ENCODE results near the gene CNTN5.
"Not testable (repeated sequence)": the region's sequence is repeated elsewhere in the genome, so short reads cannot be mapped to it uniquely, and the experiment has no call there.

Gene CNTN5

DNA sequence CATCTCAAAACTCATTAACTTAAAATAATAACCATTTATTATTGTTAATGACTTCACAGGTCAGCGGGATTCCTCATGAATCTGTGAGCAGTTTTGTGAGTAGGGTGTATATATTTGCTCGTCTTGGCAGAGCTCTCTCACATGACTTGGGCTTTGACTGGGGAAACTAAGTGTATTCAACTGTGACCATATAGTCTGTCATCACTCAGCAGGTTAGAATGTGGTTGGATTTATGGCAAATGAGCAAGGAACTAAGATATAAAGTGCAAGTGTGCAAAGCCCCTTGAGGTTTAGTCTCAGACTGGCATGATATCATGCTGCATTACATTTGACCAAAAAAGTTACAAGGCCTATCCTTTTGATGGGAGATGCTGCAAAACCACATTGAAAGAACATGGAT, 254.8 kb downstream of the CNTN5 start:
- DNase-seq (ENCODE audit: low read depth, low spot score): no peak

DNA sequence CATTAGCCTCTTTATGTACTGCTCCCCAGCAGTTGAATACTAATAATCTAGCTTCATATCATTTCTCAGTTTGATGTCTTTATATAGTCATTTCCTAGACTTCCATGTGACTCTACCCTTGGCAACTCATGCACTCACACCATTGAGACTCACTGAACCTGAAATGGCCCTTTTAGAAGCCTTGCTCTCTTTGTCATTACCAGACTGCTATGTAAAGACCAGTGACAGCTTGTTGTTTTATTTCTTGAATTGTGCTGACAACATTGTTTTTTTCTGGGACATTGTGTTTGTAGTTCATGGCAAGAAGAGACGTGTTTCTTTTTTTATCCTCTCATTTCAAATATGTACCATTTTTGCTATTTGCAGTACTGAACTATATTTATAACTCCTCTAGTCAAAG, 256.5 kb downstream of the CNTN5 start:
- no peak for DNase-seq (ENCODE audit: low read depth, low spot score)

GRCh38 chr11:99279266-99279665, 258.5 kb downstream of the CNTN5 start:
- DNase-seq (ENCODE audit: low read depth, low spot score): no peak

DNA sequence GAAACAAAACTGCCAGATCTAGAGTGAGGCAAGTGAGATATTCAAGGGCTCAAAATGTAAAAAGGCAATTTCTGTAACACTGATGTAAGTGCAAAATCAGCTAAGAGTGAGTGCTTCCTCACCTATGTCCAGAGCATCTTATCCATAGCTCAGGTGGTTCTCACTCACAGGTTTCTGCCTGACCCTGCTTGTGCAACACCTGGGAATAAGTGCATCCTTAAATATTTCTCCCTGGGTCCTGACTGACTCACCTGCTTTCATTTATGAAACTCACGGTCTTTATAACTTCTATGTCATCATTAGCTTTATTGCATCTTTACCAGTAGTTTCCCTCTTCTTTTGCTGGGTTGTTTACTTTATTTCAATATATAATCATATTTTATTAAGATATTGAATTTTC, 260.6 kb downstream of the CNTN5 start:
- DNase-seq (ENCODE audit: low read depth, low spot score): no peak

DNA sequence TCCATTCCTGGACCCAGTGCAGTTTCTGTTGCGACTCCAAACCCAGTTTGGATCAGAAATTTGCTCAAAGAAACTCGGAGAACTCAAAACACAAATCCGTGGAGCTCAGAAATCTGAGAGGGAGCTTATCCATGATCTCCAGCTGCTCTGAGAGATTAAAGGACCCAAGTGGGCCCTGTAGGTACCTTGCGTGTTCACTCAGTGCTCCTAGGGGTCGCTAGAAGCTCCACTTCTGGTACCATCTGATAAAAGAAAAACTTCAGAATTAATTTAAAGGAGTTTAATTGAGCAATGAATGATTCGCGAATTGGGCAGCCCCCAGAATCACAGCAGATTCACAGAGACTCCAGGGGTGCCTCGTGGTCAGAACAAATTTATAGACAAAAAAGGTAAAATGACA, 277.2 kb downstream of the CNTN5 start:
- DNase-seq (ENCODE audit: low read depth, low spot score): not testable (repeated sequence)

DNA sequence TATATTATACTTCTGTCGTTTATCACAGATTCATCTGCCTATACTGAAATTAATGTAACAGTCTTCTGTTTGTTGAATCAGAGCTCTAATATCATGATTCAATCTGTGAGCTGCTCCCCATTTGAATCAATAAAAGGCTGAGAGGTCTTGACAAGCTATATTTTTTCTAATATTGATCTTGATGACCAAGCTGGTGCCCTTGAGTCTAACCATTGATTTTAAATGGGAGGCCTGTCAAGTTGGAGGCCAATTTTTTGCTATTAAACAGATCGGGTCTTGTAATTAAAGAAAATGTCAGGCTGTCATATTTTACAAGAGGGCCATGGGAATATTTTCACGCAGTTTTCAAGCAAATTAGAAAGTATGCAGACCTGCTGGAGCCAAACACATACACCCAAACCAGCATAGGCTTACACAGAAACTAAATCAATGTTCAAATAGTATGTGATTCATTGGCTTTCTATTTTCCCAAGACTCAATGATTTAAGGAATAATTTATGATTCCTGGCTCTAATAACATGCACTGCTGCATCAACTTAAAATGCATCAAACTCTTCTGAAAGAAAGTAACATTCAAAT, 286.9 kb downstream of the CNTN5 start:
- DNase-seq (ENCODE audit: low read depth, low spot score): no peak

- no peak for DNase-seq (ENCODE audit: low read depth, low spot score)
Measured at GRCh38 chr11:99311870-99312269, 291.1 kb downstream of the CNTN5 start.

GRCh38 chr11:99316776-99317520, 296.2 kb downstream of the CNTN5 start:
- no peak for DNase-seq (ENCODE audit: low read depth, low spot score)

- no peak for DNase-seq (ENCODE audit: low read depth, low spot score)
Measured at GRCh38 chr11:99320769-99321290, 300.1 kb downstream of the CNTN5 start.

GRCh38 chr11:99325847-99326246, 305.1 kb downstream of the CNTN5 start:
- DNase-seq (ENCODE audit: low read depth, low spot score): no peak

DNA sequence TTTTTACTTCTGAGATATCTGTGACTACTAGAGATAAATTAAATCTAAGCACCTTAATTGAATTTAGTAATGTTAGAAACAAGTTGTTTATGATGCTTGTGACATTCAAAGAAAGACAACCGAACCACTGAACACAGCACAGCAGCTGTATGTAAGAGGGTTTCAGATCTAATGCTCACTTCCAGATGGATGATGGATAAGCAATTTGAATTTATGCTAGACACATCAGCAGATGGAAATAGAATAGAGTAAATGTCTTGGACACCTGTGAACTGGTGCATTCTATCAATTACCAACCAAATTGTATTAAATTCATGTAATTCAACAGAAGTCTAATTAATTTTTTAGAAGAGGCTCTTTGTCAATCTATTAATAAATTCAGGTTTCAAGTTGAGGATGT, 306.3 kb downstream of the CNTN5 start:
- no peak for DNase-seq (ENCODE audit: low read depth, low spot score)

GRCh38 chr11:99327527-99327926, 306.8 kb downstream of the CNTN5 start:
- DNase-seq (ENCODE audit: low read depth, low spot score): no peak

GRCh38 chr11:99333621-99334020, 312.9 kb downstream of the CNTN5 start:
- no peak for DNase-seq (ENCODE audit: low read depth, low spot score)

- DNase-seq (ENCODE audit: low read depth, low spot score): no peak
Measured at GRCh38 chr11:99343117-99343516, 322.4 kb downstream of the CNTN5 start.

- DNase-seq (ENCODE audit: low read depth, low spot score): no peak
Measured at GRCh38 chr11:99349151-99349673, 328.5 kb downstream of the CNTN5 start.

DNA sequence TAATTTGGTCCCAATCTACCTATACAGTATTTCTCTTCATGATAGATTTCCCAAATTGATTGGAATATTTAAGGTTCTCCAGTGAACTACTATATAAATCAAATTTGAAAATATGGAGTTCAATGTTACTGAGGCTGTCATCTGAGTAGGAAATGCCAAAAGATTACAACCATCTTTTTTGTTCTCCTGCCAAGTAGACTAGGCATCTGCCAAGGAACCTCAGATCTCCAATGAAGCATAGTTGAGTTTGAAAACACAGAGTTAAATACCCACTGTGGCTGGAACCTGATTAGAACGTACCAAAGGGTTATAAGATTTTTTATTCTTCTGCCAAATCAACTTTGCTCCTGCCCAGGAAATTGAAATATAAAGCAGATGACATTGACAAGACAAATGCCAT, 330.9 kb downstream of the CNTN5 start:
- no peak for DNase-seq (ENCODE audit: low read depth, low spot score)

DNA sequence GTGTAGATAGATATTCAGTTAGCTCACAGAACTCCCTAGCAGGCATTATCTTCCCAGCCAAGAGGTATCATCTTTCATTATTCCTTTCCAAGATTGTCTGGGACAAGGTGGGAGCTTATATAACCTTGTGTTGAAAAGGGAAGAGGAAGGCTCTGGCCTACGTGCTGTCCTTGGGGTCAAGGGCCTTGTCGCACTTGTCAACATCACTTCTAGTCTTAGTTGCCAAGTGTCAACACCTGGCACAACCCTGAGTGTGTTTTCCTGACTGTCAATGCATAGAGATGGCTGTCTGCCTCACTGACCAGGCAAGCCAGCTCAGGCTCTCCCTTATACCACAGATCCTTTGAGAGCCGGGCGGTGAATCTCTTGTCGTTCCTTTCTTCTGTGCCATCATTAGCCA, 331.9 kb downstream of the CNTN5 start:
- no peak for DNase-seq (ENCODE audit: low read depth, low spot score)

GRCh38 chr11:99366546-99366945, 345.8 kb downstream of the CNTN5 start:
- no peak for DNase-seq (ENCODE audit: low read depth, low spot score)

- no peak for DNase-seq (ENCODE audit: low read depth, low spot score)
Measured at GRCh38 chr11:99368583-99368982, 347.8 kb downstream of the CNTN5 start.

- no peak for DNase-seq (ENCODE audit: low read depth, low spot score)
Measured at GRCh38 chr11:99370549-99371216, 349.9 kb downstream of the CNTN5 start.

GRCh38 chr11:99371257-99371656, 350.5 kb downstream of the CNTN5 start:
- DNase-seq (ENCODE audit: low read depth, low spot score): no peak

DNA sequence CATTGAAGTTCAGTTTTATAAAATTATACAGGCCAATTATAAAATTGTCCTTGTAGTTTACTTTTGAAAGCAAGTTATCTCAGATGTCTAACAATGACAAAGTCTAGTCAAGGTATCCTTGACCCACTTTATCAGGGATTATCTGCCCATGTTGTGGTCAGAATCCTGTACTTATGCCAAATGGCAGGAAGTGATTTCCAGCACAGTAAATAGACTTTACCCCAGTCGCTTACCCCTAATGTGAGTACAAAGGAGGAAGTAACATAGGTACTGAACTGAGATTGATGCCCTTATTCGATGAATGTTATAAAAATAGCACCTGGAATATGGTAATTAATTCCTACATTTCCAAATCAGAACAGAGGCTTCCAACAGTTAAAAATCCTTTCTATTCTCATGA, 355.7 kb downstream of the CNTN5 start:
- DNase-seq (ENCODE audit: low read depth, low spot score): no peak
